Gastroesophageal sphincter (tissue), 4 donors: ENCODE measurements around the gene PDE4C. TPM values are rescaled to one million over a fixed set of nuclear protein-coding genes. Genes with fewer than 3 reads are reported as not detected.

Experiments used
- ATAC-seq: fragments of 150-250 bp; one replicate; pipeline ENCODE4 v1.9.1; 2016; ENCODE audit warnings: mild to moderate bottlenecking, moderate library complexity
- H3K27ac ChIP-seq, 4 donors: fragments of 200-600 bp; sonication (generic) in 3 of 4; 1 replicate in 3 of 4; 2 replicates in 1 of 4; pipeline ENCODE4 v1.5.1; 2016 to 2019
- H3K27me3 ChIP-seq: fragments of 200-600 bp; sonication (generic); one replicate; pipeline ENCODE4 v1.5.1; 2019
- H3K36me3 ChIP-seq, 2 donors: fragments of 200-600 bp; sonication (generic); one replicate each; pipeline ENCODE4 v1.5.1; 2019; ENCODE audit warnings: control low read depth in 1 of 2
- H3K4me1 ChIP-seq, 3 donors: fragments of 200-600 bp; sonication (generic); 1 replicate in 2 of 3; 2 replicates in 1 of 3; pipeline ENCODE4 v1.5.1; 2016 to 2019; ENCODE audit warnings: control low read depth in 2 of 3
- H3K4me3 ChIP-seq, 2 donors: fragments of 200-600 bp; sonication (generic); one replicate each; pipeline ENCODE4 v1.5.1; 2019; ENCODE audit warnings: mild to moderate bottlenecking in 1 of 2, moderate library complexity in 1 of 2
- H3K9me3 ChIP-seq, 3 donors: fragments of 200-600 bp; sonication (generic); one replicate each; pipeline ENCODE4 v1.5.1; 2017 to 2019; ENCODE audit warnings: control low read depth in 2 of 3
- EP300 ChIP-seq: sonication (generic); formaldehyde crosslinking; IDR thresholded peaks from one replicate; pipeline ENCODE4 v1.6.1; 2017; ENCODE audit warnings: antibody characterized with exemption, mild to moderate bottlenecking
- POLR2A ChIP-seq, 2 donors: fragments of 450-650 bp; IDR thresholded peaks; one replicate each; pipeline ENCODE4 v1.6.1; 2017; ENCODE audit warnings: antibody characterized with exemption in 2 of 2, mild to moderate bottlenecking in 2 of 2, moderate library complexity in 1 of 2
- POLR2AphosphoS5 ChIP-seq: sonication (generic); formaldehyde crosslinking; IDR thresholded peaks from one replicate; pipeline ENCODE4 v1.6.1; 2017; ENCODE audit warnings: antibody characterized with exemption
- WGBS, 2 donors: methylation state at CpG; one replicate each; pipeline ENCODE4 v1.1.5; 2018; ENCODE audit warnings: low coverage in 1 of 2; 5-methylcytosine and 5-hydroxymethylcytosine counted together
- total RNA-seq, 4 donors: library from RNA; depleted of rRNA; stranded (reverse); fragments of >200 nt; gene quantifications; one replicate each; pipeline ENCODE4 v1.1.0, GENCODE V29; 2016
- TF ChIP-seq, protein P1 (sequence below), 4 experiments: fragments of 200-600 bp in 2 of 4; fragments of 450-650 bp in 2 of 4; sonication (generic) in 1 of 4; IDR thresholded peaks; one replicate each; pipeline ENCODE4 v1.5.1; 2017 to 2019; ENCODE audit warnings: antibody characterized with exemption in 4 of 4, mild to moderate bottlenecking in 2 of 4, moderate library complexity in 2 of 4

Gene PDE4C
- total RNA-seq, 4 donors from 2014 or later: 0.35 to 2.3 (median 0.53) TPM

DNA sequence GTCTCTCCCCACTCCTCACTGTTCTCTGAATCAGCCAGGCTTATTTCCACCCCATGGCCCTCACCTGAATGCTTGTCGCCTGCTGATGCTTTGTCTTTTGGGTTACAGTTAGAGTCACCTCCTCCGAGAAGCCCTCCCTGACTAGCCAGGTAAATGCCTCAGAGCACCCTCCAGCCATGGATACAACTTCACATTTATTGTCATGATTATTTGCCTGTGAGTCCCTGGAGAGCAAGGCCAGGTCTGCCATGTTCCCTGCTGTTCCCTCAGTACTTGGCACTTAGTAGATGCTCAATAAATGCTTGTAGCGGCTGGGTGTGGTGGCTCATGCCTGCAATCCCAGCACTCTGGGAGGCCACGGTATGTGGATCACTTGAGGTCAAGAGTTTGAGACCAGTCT is 3.7 kb upstream of the PDE4C start:
- peaks cover 0 to 22% (median 13%) of the 10 kb centered on the region in 3 donors for H3K4me1 ChIP-seq
- H3K9me3 ChIP-seq: peaks cover 0 to 17% (median 0%) of the 10 kb centered on the region in 3 donors
- no peaks in the 10 kb centered on the region for H3K36me3 ChIP-seq
- no peak overlapping the region for H3K4me3 ChIP-seq
- ATAC-seq: no peak
- no peak overlapping the region for H3K27ac ChIP-seq
- WGBS, 2 donors: 64 to 72% methylated on average over 2 of the region's 4 CpGs
- H3K27me3 ChIP-seq: peaks cover 100% of the 10 kb centered on the region
- TF ChIP-seq, protein P1, sequence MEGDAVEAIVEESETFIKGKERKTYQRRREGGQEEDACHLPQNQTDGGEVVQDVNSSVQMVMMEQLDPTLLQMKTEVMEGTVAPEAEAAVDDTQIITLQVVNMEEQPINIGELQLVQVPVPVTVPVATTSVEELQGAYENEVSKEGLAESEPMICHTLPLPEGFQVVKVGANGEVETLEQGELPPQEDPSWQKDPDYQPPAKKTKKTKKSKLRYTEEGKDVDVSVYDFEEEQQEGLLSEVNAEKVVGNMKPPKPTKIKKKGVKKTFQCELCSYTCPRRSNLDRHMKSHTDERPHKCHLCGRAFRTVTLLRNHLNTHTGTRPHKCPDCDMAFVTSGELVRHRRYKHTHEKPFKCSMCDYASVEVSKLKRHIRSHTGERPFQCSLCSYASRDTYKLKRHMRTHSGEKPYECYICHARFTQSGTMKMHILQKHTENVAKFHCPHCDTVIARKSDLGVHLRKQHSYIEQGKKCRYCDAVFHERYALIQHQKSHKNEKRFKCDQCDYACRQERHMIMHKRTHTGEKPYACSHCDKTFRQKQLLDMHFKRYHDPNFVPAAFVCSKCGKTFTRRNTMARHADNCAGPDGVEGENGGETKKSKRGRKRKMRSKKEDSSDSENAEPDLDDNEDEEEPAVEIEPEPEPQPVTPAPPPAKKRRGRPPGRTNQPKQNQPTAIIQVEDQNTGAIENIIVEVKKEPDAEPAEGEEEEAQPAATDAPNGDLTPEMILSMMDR (IDR thresholded peaks at IDR 0.05): no peak
- TF ChIP-seq POLR2AphosphoS5: no peak
- no peak for TF ChIP-seq POLR2A (IDR thresholded peaks at IDR 0.05)
- no peak for TF ChIP-seq EP300

DNA sequence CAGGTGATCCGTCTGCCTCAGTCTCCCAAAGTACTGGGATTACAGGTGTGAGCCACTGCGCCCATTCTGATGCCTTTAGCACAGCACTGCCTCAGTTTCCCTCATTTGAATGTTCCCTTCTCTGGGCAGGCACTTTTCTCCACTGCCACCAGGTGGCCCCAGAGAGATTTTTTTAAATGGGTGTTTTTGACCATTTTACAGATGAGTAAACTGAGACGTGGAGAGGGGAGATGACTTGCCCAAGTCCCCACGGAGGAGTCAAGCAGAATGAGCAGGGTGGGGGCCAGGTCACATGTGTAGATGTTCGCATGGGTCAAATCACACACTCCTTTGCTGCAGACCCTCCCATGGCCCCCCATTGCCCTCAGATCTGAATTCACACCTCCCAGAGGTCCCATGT is 3.2 kb upstream of the PDE4C start:
- WGBS, 2 donors: 67 to 79% methylated on average over 1 to 4 of the region's 5 CpGs
- Histone ChIP-seq H3K9me3 (peaks cover 0 to 17% (median 0%) of the 10 kb centered on the region in 3 donors), H3K36me3 (no peaks in the 10 kb centered on the region), H3K27me3 (peaks cover 99% of the 10 kb centered on the region), H3K4me1 (peaks cover 0 to 26% (median 16%) of the 10 kb centered on the region in 3 donors), H3K27ac (no peak overlapping the region), H3K4me3 (no peak overlapping the region)
- no peak for ATAC-seq
- no peak for TF ChIP-seq POLR2A (IDR thresholded peaks at IDR 0.05)
- TF ChIP-seq, protein P1 (IDR thresholded peaks at IDR 0.05): peak in 1 of 4 experiments; percentile 28
- TF ChIP-seq POLR2AphosphoS5: no peak

DNA sequence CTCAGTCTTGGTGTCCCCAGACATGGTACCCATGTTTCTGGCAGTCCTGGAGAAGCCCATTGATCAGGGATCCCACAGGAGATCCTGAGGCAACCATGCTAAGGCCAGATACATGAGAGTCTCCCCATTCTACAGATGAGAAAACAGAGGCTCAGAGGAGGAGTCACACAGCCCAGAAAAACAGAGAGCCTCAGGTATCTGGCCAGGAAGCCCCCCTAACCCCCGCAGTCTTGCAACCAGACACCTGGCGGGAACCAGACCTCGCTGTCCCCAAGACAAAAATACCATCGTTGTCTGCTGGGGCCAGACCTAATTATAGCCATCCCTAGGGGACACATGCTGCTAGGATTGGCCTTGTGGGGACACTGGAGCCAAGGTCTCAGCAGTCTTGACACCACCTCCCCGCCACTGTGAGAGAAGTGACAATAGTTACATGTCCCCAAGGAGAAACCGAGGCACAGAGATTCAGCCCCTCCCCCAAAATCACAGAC is 1.6 kb upstream of the PDE4C start:
- H3K4me1 ChIP-seq: peaks cover 0 to 35% (median 16%) of the 10 kb centered on the region in 3 donors
- H3K36me3 ChIP-seq: no peaks in the 10 kb centered on the region
- H3K9me3 ChIP-seq: peaks cover 0 to 4% (median 0%) of the 10 kb centered on the region in 3 donors
- TF ChIP-seq, protein P1 (IDR thresholded peaks at IDR 0.05): no peak
- TF ChIP-seq EP300 (no peak), POLR2A (IDR thresholded peaks at IDR 0.05) (no peak), POLR2AphosphoS5 (no peak)
- H3K27me3 ChIP-seq: peaks cover 83% of the 10 kb centered on the region
- 50 to 82% methylated on average over 1 to 5 of the region's 6 CpGs for WGBS, 2 donors
- H3K27ac ChIP-seq: no peak overlapping the region
- no peak for ATAC-seq
- no peak overlapping the region for H3K4me3 ChIP-seq

DNA sequence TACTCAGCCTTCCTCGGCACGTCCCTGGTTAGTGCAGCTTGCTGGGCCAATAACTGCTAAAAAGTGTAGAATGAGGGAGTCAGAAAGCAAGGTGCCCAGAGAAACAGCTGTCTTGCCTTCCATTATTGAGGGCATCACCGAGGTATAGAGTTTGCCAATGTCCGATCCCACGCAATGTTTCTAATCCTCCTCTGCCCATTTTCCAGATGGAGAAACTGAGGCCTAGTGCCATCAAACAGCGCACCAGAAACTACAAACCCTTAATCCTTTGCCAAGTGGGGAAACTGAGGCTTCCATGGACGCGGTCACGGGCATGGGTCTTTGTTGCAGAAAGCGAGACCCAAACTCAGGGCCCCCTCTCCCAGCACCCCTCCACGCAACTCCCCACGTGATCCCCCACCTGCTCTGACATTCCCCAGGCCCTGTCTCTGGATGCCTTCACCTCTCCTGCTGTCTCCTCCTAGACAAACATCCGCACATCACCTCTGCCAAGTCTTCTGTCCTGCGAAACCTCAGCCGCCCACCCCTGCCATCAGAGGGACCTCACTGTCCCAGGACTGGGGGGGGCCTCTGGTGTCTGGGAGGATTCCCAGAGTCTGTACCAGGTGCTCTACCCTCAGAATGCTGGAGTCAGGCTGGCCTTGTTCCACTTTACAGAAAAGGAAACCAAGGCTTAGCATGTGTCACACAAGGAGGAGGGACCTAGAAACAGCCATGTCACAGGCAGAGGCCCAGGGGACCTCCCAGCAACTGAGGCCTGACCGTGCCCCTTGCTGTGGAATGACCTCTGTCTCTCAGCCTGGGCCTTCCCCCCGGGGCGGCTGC is 930 bp upstream of the PDE4C start:
- ATAC-seq: no peak
- WGBS, 2 donors: 74 to 82% methylated on average over 11 to 12 of the region's 18 CpGs
- H3K4me3 ChIP-seq: no peak overlapping the region
- H3K36me3 ChIP-seq: no peaks in the 10 kb centered on the region
- peaks cover 0 to 35% (median 16%) of the 10 kb centered on the region in 3 donors for H3K4me1 ChIP-seq
- no peaks in the 10 kb centered on the region for H3K9me3 ChIP-seq
- TF ChIP-seq EP300 (no peak), POLR2AphosphoS5 (no peak), POLR2A (IDR thresholded peaks at IDR 0.05) (no peak)
- TF ChIP-seq, protein P1 (IDR thresholded peaks at IDR 0.05): no peak
- H3K27ac ChIP-seq: no peak overlapping the region
- peaks cover 79% of the 10 kb centered on the region for H3K27me3 ChIP-seq

DNA sequence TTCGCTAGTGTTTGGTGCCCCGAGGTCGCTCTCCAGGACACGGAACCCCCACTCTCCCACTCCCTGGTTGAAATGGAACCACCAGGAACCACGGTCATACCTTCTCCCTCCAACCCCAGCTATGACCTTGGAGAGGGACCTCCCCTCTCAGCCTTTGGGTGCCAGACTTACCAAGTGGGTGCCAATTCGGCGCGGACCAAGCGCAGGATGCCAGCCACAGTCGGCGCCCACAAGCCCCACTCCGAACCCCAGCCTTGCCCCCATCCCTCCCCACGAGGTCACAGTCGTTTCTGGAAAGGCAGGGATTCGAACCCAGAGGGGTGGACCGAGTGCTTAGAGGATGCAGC is 910 bp downstream of the PDE4C start:
- Histone ChIP-seq H3K4me3 (peak overlapping the region in 1 of 2 donors; percentile 48), H3K4me1 (peaks cover 0 to 37% (median 16%) of the 10 kb centered on the region in 3 donors), H3K36me3 (no peaks in the 10 kb centered on the region), H3K9me3 (no peaks in the 10 kb centered on the region), H3K27ac (peak overlapping the region in 3 of 4 donors; percentile 11 to 65 (median 15)), H3K27me3 (peaks cover 79% of the 10 kb centered on the region)
- ATAC-seq: no peak
- WGBS, 2 donors: 36% methylated on average over 6 of the region's 16 CpGs; no CpG with 5 or more reads in 1 of the 2 donors
- TF ChIP-seq POLR2AphosphoS5: no peak
- no peak for TF ChIP-seq EP300
- TF ChIP-seq, protein P1 (IDR thresholded peaks at IDR 0.05): no peak
- no peak for TF ChIP-seq POLR2A (IDR thresholded peaks at IDR 0.05)
